GM19023 (cell line): ENCODE results near the gene GIGYF1.

ENCODE experiments used
- ATAC-seq: cut with Tn5 transposase; IDR thresholded peaks from one replicate; pipeline ENCODE4 v1.9.1; 2021; ENCODE audit warnings: mild to moderate bottlenecking, moderate library complexity; ENCODE audit not compliant: unreplicated experiment

Gene GIGYF1

GRCh38 chr7:100640517-100641440 lies 53.3 kb downstream of the GIGYF1 start:
- ATAC-seq: no peak

- ATAC-seq: no peak
Measured at GRCh38 chr7:100639995-100640516, 54.0 kb downstream of the GIGYF1 start.

DNA sequence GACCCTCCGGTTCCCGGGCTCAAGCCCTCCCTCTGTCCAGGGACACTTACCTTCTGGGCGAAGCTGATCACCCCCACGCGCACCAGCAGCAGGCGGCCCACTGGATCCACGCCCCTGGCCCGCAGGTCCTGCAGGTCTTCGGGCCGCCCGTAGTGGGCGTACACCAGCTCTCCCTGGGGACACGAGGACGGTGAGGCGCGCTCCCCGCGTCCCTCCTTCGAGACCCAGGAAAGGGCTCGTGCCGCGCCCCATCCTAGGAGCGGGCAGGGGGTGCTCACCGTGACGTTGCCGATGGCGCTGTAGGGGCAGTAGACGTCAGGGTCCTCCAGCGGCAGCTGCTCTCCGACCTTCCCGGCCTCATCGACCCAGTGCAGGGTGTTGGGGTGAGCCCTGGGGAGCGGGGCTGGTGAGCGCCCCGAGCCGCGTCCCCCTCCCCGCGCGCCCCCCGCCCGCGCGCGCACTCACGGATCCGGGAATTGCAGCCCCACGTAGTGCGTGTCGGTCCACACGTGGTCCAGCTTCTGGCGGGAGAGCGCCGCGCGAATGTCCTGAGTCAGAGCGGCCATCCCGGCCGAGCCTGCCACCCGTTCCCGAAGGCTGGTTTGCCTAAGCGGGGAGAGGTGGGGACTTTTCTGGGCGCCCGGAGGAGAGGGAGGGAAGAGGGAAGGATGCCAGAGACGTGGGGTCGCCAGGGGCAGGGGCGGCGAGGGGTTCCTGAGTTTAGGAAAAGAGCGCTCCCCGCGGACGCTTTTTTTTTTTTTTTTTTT lies 60.9 kb downstream of the GIGYF1 start:
- no peak for ATAC-seq

- ATAC-seq: no peak
Measured at GRCh38 chr7:100630066-100630465, 64.0 kb downstream of the GIGYF1 start.
